Measurements from ENCODE around the gene ARMH3.

ARMH3 gene

DNA sequence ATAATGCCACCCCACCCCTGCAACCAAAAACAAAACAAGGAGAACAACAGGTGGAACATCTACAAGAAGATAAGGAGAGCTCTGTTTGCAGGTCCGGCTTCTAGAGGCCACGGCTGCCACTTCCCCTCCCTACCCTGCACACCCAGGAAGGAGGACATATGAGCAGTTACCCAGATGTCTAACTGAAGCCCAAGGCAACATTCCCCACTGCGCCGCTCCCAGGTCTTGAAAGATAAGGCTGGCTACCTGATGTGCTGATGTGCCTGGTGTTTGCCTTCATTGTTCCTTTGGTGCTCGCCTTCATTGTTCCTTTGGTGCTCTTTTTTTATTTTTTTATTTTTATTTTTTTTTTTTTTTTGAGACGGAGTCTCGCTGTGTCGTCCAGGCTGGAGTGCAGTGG lies 30.2 kb upstream of the ARMH3 start:
- Histone ChIP-seq H3K4me1 (no peaks in the 10 kb centered on the region), H3K4me3 (ENCODE audit: low read depth, low read length) (no peak overlapping the region), H3K27me3 (no peaks in the 10 kb centered on the region), H3K36me3 (no peaks in the 10 kb centered on the region), H3K9me3 (no peaks in the 10 kb centered on the region)
- DNase-seq, result no peak
- TF ChIP-seq, protein P1, sequence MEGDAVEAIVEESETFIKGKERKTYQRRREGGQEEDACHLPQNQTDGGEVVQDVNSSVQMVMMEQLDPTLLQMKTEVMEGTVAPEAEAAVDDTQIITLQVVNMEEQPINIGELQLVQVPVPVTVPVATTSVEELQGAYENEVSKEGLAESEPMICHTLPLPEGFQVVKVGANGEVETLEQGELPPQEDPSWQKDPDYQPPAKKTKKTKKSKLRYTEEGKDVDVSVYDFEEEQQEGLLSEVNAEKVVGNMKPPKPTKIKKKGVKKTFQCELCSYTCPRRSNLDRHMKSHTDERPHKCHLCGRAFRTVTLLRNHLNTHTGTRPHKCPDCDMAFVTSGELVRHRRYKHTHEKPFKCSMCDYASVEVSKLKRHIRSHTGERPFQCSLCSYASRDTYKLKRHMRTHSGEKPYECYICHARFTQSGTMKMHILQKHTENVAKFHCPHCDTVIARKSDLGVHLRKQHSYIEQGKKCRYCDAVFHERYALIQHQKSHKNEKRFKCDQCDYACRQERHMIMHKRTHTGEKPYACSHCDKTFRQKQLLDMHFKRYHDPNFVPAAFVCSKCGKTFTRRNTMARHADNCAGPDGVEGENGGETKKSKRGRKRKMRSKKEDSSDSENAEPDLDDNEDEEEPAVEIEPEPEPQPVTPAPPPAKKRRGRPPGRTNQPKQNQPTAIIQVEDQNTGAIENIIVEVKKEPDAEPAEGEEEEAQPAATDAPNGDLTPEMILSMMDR (IDR thresholded peaks at IDR 0.05; ENCODE audit: low read depth, low read length), result no peak

GRCh38 chr10:102085336-102085735 lies 29.4 kb upstream of the ARMH3 start:
- no peaks in the 10 kb centered on the region for H3K9me3 ChIP-seq
- no peaks in the 10 kb centered on the region for H3K27me3 ChIP-seq
- TF ChIP-seq, protein P1 (IDR thresholded peaks at IDR 0.05; ENCODE audit: low read depth, low read length), result no peak
- no peaks in the 10 kb centered on the region for H3K4me1 ChIP-seq
- DNase-seq, result no peak
- H3K36me3 ChIP-seq, result no peaks in the 10 kb centered on the region
- H3K4me3 ChIP-seq (ENCODE audit: low read depth, low read length), result no peak overlapping the region

DNA sequence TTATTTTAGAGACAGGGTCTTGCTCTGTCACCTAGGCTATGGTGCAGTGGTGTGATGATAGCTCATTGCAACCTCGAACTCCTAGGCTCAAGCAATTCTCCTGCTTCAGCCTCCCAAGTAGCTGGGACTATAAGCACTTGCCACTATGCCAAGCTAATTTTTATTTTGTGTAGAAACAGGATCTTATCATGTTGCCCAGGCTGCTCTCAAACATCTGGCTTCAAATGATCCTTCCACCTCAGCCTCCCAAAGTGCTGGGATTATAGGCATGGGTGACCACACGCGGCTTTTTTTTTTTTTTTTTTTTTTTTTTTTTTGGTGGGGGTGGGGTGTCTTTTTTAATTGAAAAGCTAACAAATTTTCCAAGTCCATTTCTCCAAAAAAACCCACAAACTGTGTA lies 27.6 kb upstream of the ARMH3 start:
- H3K4me3 ChIP-seq (ENCODE audit: low read depth, low read length), result no peak overlapping the region
- TF ChIP-seq, protein P1 (IDR thresholded peaks at IDR 0.05; ENCODE audit: low read depth, low read length), result no peak
- no peaks in the 10 kb centered on the region for H3K36me3 ChIP-seq
- no peak for DNase-seq
- no peaks in the 10 kb centered on the region for H3K27me3 ChIP-seq
- H3K9me3 ChIP-seq, result no peaks in the 10 kb centered on the region
- H3K4me1 ChIP-seq, result no peaks in the 10 kb centered on the region

- peak; percentile 79 for DNase-seq
These were observed 16.9 kb upstream of the ARMH3 start for GRCh38 chr10:102072673-102073527.

DNA sequence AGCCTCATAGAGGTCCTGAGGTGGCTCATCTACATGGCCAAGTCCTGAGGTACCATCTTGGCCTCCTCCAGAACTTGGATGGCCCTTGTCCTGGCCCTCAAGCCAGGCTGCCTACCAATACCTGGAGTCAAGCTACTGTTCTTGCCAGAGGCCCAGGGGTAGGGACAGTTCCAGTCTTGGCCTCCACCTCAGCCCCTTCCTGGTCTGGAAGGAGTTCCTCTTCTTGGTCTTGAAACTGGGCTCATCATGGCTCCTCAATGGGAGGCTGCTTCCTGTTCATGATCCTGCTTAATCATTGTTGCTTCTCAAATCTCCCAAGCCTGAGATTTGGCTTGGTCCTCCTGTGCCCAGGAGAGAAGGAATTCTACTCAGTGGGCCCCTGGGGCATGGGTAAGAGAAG lies 13.1 kb upstream of the ARMH3 start:
- no peak for DNase-seq
- Histone ChIP-seq H3K36me3 (no peaks in the 10 kb centered on the region), H3K4me1 (no peaks in the 10 kb centered on the region), H3K4me3 (ENCODE audit: low read depth, low read length) (no peak overlapping the region), H3K27me3 (no peaks in the 10 kb centered on the region), H3K9me3 (no peaks in the 10 kb centered on the region)
- TF ChIP-seq, protein P1 (IDR thresholded peaks at IDR 0.05; ENCODE audit: low read depth, low read length), result no peak

More at GRCh38 chr10:102072673-102073527, 16.9 kb upstream of the ARMH3 start:
- TF ChIP-seq, protein P1 (IDR thresholded peaks at IDR 0.05; ENCODE audit: low read depth, low read length), result peak; percentile 96
- Histone ChIP-seq H3K4me1 (no peaks in the 10 kb centered on the region), H3K27me3 (no peaks in the 10 kb centered on the region), H3K36me3 (no peaks in the 10 kb centered on the region), H3K9me3 (no peaks in the 10 kb centered on the region), H3K4me3 (ENCODE audit: low read depth, low read length) (no peak overlapping the region)

GRCh38 chr10:102068216-102068615 lies 12.2 kb upstream of the ARMH3 start:
- Histone ChIP-seq H3K4me1 (no peaks in the 10 kb centered on the region), H3K36me3 (no peaks in the 10 kb centered on the region), H3K27me3 (no peaks in the 10 kb centered on the region), H3K4me3 (ENCODE audit: low read depth, low read length) (no peak overlapping the region), H3K9me3 (no peaks in the 10 kb centered on the region)
- TF ChIP-seq, protein P1 (IDR thresholded peaks at IDR 0.05; ENCODE audit: low read depth, low read length), result no peak
- peak; percentile 71 for DNase-seq
